GM20431 (cell line): ENCODE measurements around the gene GOLGA8Q.
"Not testable (repeated sequence)": the region's sequence is repeated elsewhere in the genome, so short reads cannot be mapped to it uniquely, and the experiment has no call there.

Source experiments
- in situ Hi-C: fragments of 300-500 bp; cut with MseI, MboI; formaldehyde crosslinking; loops from one replicate; pipeline ENCODE4 v1.15.0; 2020; ENCODE audit warnings: low sequenced_read_pairs; ENCODE audit not compliant: unreplicated experiment

The GOLGA8Q gene, protein sequence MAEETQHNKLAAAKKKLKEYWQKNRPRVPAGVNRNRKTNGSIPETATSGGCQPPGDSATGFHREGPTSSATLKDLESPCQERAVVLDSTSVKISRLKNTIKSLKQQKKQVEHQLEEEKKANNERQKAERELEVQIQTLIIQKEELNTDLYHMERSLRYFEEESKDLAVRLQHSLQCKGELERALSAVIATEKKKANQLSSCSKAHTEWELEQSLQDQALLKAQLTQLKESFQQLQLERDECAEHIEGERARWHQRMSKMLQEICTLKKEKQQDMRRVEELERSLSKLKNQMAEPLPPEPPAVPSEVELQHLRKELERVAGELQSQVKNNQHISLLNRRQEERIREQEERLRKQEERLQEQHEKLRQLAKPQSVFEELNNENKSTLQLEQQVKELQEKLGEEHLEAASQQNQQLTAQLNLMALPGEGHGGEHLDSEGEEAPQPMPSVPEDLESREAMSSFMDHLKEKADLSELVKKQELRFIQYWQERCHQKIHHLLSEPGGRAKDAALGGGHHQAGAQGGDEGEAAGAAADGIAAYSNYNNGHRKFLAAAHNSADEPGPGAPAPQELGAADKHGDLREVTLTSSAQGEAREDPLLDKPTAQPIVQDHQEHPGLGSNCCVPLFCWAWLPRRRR

DNA sequence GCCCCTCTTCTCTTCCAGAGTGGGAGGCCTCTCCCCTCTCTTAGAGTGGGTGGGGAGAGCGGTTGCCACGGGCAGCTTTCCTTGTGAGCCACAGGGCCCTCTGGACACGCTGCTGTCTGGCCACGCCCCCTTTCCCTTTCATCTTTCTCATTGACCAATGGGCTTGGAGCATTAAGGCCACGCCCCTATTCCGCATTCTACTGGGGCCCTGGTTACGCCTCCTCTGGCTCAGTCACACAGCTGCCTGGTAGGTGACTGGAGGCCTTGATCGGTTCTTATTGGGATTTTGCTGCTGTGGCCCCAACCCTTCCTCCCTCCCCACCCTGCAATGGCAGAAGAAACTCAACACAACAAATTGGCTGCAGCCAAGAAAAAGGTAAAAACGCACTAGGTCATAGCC lies at the start of gene GOLGA8Q:
GOLGA8Q (plus strand) TSS at position 301 of the 400 bp plus-strand sequence; CDS start at position 329, 28 bp downstream.
- in situ Hi-C loops = not testable (repeated sequence)

DNA sequence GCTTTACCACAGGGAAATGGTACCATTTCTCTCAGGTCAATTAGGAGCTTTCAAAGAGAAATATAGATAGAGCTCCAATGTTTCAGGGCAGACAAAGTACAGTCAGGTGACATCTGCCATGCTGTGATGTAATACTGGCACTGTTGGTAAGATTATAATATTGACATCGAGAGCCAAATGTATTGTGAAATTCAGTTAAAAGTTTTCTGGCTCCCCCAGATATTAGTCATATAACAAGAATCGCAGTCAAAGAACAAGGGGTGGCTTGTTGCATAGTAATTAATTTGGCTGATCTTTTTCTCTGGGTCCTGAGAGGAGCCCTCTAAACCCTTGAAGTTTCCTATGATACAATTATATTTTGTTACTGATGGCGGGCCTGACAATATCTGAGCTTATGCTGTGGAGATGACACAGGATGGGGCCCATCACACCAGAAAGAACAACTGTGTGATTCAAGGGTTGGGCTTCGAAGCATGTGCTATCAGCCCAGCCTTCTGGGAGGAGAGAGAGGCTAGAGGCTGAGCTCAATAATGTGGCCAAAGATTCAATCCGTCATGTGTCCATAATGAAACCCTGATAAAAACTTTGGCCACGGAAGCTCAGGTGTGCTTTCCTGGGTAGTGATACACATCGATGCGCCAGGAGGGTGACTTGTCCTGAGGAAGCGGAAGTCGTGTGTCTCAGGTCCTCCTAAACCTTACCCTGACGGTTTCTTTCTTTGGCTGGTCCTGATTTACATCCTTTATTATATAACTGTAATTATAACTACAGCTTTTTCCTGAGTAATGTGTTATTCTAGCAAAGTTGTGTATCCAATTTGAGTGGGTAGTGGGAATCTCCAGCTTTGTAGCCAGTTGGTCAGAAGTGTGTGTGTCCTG lies 48.7 kb upstream of the GOLGA8Q start:
- in situ Hi-C loops = not testable (repeated sequence)

DNA sequence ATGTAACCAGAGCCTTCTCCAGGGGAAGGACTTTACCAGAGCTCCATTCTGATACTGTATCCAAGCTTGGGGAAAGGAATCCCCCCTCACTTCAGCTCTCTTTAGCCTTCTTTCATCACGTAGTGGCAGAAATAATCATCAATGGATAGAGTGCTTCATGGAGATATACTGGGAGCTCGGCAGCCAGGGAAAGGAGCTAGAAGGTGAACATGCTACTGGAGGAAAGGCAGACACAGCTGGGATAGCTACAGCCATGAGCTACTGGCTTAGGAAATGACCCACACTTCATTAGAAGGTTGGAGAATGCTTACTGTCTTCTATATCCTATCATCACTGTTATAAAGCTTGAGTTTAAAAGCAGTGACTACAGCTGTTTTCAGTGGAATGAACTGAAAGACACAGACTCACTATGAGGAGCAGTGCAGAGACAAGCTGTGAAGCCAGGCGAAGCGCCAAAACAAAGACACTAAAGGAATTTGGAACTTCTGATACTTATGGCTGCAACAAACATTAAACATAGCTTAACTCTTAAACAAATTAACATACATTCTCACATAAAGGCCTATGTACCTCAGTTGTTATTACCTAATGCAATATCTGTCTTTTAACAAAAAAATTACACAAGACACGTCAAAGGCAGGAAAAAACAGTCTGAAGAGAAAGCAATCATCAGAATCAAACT lies 47.5 kb upstream of the GOLGA8Q start:
- in situ Hi-C loops = not testable (repeated sequence)

DNA sequence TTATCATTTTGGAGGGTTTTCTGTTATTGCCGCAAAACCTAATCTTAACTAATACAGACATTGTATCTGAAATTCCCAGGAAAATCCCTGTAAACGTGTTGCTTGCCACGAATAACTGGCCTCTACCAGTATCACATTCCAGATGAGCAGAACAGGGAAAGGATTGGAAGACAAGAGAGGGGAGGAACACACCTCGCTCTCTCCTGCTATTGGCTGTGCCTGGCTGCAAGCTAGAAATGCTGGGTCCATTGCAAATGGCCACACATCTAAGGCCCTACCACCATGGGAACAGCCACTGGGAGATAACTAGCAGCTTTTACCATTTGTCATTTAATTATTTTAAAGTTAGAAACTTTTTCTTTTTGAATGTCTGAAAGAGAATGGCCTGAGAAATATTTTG lies 37.3 kb upstream of the GOLGA8Q start:
- in situ Hi-C loops = not testable (repeated sequence)

DNA sequence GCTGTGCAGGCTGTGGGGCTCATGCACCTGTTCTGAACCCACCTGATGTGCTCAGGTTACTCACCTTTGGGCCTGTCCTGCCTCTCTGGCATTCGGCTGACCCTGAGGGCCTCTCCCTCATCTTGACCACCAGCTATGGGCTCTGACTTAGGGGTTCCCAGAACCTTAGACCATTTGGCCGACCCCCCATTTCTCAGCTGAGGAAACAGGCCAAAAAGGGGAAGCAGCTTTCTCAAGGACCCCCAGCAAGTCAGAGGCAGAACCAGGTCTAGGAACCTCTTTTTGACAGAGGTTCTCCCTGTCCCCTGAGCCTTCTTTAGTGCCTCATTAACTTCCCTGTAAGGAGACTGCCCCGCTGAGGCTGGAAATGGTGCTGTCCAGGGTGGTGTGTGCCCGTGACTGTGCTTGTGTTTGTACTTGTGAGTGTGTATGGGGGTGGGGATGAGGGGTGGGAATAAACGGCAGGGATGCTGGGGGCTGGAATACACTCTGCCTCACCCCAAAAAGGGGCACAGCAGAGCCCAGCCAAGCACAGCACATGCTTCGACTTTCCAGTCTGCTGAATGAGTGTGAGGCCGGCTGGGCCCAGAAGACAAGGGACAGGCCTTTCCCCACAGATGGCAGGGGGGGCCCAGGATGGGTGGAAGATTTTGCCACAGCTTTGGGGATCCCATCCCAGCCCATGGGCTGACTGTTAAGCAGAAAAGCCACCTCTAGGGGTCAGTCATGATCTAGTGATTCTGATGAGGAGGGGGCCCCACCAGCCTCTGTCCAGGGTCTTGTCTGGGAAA lies 28.2 kb upstream of the GOLGA8Q start:
- in situ Hi-C loops = not testable (repeated sequence)

DNA sequence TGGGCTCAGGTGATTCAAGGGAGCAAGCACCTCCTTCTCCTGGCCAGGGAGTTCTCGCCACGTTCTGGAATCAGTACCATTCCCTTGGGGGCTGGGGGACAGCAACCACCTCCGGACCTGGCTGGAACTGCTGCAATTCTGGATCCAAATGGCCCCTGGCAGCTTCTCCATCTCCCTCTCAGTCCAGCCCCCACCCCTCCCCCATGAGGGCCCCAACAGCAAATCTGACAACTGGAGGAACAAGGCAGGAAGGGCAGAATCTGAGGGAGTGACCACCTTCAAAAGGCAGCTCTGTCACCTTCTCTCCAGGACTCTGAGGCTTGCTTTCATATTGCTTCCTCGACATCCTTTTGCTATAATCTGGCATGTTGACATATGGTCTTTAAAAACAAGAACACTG lies 25.9 kb upstream of the GOLGA8Q start:
- in situ Hi-C loops = not testable (repeated sequence)

DNA sequence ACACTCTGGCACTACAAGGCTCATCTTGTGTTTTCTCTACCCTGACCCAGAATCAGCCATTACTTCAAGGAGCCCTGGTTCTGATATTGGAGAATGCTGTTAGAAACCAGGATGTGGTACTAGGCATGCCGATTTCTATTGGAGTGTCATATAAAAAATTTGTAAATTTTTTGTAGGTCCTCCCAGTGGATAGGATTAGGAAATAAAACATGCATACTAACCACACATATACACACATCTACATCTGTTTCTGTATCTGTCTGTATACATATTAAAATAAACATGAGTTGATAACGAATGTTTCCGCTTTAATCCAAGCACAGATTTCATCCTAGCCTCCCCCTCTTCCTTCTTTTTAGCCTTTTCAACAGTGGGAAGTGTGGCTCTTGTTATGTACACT lies 22.8 kb upstream of the GOLGA8Q start:
- in situ Hi-C loops = not testable (repeated sequence)

DNA sequence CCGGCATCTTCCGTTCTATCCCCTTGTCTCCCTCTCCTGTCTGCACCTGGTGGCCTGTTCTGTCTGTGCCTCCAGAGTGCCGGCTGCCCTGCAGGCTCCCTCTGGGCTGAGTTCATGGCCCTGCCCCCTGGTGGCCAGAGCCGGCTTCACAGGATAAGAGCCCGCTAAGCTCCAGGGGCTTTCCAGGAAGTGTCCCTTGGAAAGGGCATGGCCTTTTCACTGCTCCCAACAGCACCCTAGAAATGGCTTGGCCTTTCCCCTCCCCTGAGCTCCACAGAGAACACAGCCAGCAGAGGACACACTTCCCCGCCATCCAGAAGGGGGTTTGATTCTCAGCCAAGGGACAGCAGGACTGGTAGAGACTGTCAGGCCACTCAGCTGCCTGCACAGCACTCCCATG lies 15.1 kb downstream of the GOLGA8Q start:
- in situ Hi-C loops = not testable (repeated sequence)

DNA sequence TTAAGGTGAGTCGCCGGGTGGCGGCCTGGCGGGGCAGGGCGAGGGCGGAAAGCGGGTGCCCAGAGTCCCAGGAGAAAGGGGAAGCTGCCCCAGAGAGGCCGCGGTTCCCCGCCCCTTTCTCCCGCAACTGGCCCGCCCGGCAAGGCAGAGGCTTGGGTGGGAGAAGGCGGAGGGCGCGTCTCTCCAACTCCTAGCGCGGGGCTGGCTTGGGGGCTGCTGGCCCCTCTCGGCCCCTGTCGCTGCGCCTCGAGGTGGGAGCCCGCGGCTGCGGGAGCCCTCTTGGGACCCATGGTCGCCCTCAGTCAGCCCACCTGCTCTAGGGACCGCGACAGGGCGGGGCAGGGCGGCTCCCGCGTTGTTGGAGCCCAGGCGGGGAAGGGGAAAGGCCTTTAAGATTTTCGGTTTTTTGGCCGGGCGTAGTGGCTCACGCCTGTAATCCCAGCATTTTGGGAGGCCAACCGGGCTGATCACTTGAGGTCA lies 21.2 kb downstream of the GOLGA8Q start:
- in situ Hi-C loops = not testable (repeated sequence)

DNA sequence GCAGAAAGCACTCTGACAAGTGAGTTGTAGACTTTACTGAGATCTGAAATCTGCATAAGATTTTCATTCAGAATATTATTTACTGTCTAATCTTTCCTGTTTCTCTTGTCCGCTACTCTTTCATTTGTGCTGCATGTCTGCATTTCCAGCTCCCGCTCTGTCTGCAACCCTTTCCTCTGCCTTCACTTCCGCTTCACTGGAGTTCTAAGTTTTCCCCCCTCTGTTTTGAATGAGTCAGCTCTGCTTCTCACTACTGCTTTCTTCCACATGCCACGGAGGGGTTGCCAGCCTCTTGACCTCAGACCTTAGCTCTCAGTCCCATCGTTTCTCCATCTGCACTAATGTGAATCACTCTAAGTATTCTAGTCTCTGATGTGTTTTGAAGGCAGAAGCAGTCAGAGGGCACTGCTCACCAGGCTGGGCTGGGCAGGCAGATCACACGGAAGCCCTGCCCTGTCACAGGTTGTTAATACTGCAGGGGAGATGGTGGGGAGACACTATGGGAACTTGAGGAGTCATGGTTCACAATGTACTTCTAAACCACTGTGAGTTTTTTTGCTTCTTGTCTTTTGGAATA lies 27.6 kb downstream of the GOLGA8Q start:
- in situ Hi-C loops = not testable (repeated sequence)

DNA sequence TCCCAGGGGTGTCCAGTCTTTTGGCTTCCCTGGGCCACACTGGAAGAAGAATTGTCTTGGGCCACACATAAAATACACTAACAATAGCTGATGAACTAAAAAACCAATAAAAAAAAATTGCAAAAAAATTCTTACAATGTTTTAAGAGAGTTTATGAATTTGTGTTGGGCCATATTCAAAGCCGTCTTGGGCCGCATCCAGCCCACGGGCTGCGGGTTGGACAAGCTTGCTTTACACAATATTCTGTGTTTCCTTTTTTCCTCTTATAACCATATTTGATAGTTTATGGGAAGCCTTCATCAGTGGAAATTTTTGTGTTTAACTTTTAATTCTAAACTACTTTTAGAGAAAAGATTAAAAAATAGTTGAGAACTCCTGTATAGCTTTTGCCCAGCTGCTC lies 28.9 kb downstream of the GOLGA8Q start:
- in situ Hi-C loops = not testable (repeated sequence)

DNA sequence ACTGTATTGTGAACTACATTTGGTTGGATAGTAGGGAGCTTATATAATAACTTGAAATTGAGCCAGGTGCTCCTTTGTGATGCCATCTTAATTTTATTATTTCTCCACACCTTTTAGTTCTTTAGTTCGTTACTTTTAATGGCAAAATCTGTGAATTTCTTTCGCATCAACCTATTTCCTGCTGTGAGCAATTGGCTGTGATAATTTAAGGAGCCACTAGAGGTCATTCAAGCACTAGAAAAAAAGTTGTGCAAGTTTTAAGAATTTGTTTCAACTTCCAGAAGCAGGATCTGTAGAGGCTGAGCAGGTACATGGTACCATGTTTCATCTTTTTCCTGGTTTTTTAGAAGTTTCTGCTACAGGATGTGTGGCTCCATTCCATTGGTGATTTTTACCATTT lies 47.1 kb downstream of the GOLGA8Q start:
- in situ Hi-C loops = not testable (repeated sequence)

DNA sequence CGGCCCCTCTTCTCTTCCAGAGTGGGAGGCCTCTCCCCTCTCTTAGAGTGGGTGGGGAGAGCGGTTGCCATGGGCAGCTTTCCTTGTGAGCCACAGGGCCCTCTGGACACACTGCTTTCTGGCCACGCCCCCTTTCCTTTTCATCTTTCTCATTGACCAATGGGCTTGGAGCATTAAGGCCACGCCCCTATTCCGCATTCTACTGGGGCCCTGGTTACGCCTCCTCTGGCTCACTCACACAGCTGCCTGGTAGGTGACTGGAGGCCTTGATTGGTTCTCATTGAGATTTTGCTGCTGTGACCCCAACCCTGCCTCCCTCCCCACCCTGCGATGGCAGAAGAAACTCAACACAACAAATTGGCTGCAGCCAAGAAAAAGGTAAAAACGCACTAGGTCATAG lies 51.9 kb downstream of the GOLGA8Q start, which contains the start of gene GOLGA8H:
GOLGA8H (plus strand) TSS at position 233 of the 400 bp plus-strand sequence; CDS start at position 331, 98 bp downstream.
- in situ Hi-C loops = not testable (repeated sequence)
